ENCODE measurements around the gene OTOP3. TPM values are rescaled to one million over a fixed set of nuclear protein-coding genes. Genes with fewer than 3 reads are reported as not detected.

OTOP3 gene
- polyA plus RNA-seq, 1 donor (not counting 4 experiments of a cell fraction or from before 2014, with no cell fraction given), result 0.03 TPM

GRCh38 chr17:74977802-74978201 is 42.1 kb downstream of the OTOP3 start:
- dilution Hi-C loops (cut with MboI; ENCODE audit: extremely low pct_ligation_motif_present, low sequenced_read_pairs), result no loop called here

GRCh38 chr17:74978240-74978639 is 42.5 kb downstream of the OTOP3 start:
- no peaks in the 10 kb centered on the region for H4K20me1 ChIP-seq (ENCODE audit: control insufficient read depth, extremely low read depth, insufficient read depth, low read length)
- no peaks in the 10 kb centered on the region for H3K9me1 ChIP-seq (ENCODE audit: control insufficient read depth, extremely low read depth, insufficient read depth, low read length)
- H3K27ac ChIP-seq (ENCODE audit: control insufficient read depth, insufficient read depth, low read length), result no peak overlapping the region
- dilution Hi-C loops (cut with MboI; ENCODE audit: extremely low pct_ligation_motif_present, low sequenced_read_pairs), result no loop called here
- no peaks in the 10 kb centered on the region for H3K79me2 ChIP-seq (ENCODE audit: control insufficient read depth, insufficient read depth, low read length)
- no peak overlapping the region for H3K9ac ChIP-seq (ENCODE audit: control insufficient read depth, extremely low read depth, insufficient read depth, low read length)
- no peak for DNase-seq (ENCODE audit: low read depth, low spot score)
- H3K4me2 ChIP-seq (ENCODE audit: control insufficient read depth, extremely low read depth, insufficient read depth, low read depth, low read length), result no peak overlapping the region
- no peak overlapping the region for H3K4me3 ChIP-seq (ENCODE audit: control insufficient read depth in 2 of 3, extremely low read depth in 1 of 3, insufficient read depth in 2 of 3, low read depth in 1 of 3, low read length in 3 of 3)
- FAIRE-seq, result no peak
- peaks cover 17% of the 10 kb centered on the region for H3K4me1 ChIP-seq (ENCODE audit: control insufficient read depth, extremely low read depth, insufficient read depth, low read length)
- H3K36me3 ChIP-seq (ENCODE audit: control insufficient read depth in 2 of 2, extremely low read depth in 1 of 2, insufficient read depth in 2 of 2, low read length in 2 of 2), result no peaks in the 10 kb centered on the region
- H2AFZ ChIP-seq (ENCODE audit: control insufficient read depth, low read length), result no peak overlapping the region
- H3K9me3 ChIP-seq (ENCODE audit: control insufficient read depth, low read depth, low read length), result no peaks in the 10 kb centered on the region
- TF ChIP-seq EZH2 (IDR thresholded peaks at IDR 0.05; ENCODE audit: low read length) (no peak), CTCF (optimal IDR thresholded peaks at IDR 0.05 in 1 of 3, IDR thresholded peaks at IDR 0.05 in 1 of 3, conservative IDR thresholded peaks at IDR 0.05 in 1 of 3; ENCODE audit: extremely low read depth in 1 of 3, insufficient read depth in 2 of 3, low read length in 3 of 3) (no peak)
- peaks cover 11% of the 10 kb centered on the region for H3K27me3 ChIP-seq (ENCODE audit: control insufficient read depth, extremely low read depth, insufficient read depth, low read length)

More at GRCh38 chr17:74977802-74978201, 42.1 kb downstream of the OTOP3 start:
- H3K4me2 ChIP-seq (ENCODE audit: control insufficient read depth, extremely low read depth, insufficient read depth, low read depth, low read length), result no peak overlapping the region
- H3K4me3 ChIP-seq (ENCODE audit: control insufficient read depth in 2 of 3, extremely low read depth in 1 of 3, insufficient read depth in 2 of 3, low read depth in 1 of 3, low read length in 3 of 3), result no peak overlapping the region
- H4K20me1 ChIP-seq (ENCODE audit: control insufficient read depth, extremely low read depth, insufficient read depth, low read length), result no peaks in the 10 kb centered on the region
- no peaks in the 10 kb centered on the region for H3K9me1 ChIP-seq (ENCODE audit: control insufficient read depth, extremely low read depth, insufficient read depth, low read length)
- TF ChIP-seq EZH2 (IDR thresholded peaks at IDR 0.05; ENCODE audit: low read length) (no peak), CTCF (optimal IDR thresholded peaks at IDR 0.05 in 1 of 3, IDR thresholded peaks at IDR 0.05 in 1 of 3, conservative IDR thresholded peaks at IDR 0.05 in 1 of 3; ENCODE audit: extremely low read depth in 1 of 3, insufficient read depth in 2 of 3, low read length in 3 of 3) (no peak)
- no peak for DNase-seq (ENCODE audit: low read depth, low spot score)
- no peak overlapping the region for H2AFZ ChIP-seq (ENCODE audit: control insufficient read depth, low read length)
- no peaks in the 10 kb centered on the region for H3K79me2 ChIP-seq (ENCODE audit: control insufficient read depth, insufficient read depth, low read length)
- FAIRE-seq, result no peak
- H3K9me3 ChIP-seq (ENCODE audit: control insufficient read depth, low read depth, low read length), result no peaks in the 10 kb centered on the region
- no peak overlapping the region for H3K27ac ChIP-seq (ENCODE audit: control insufficient read depth, insufficient read depth, low read length)
- H3K4me1 ChIP-seq (ENCODE audit: control insufficient read depth, extremely low read depth, insufficient read depth, low read length), result peaks cover 18% of the 10 kb centered on the region
- peaks cover 15% of the 10 kb centered on the region for H3K27me3 ChIP-seq (ENCODE audit: control insufficient read depth, extremely low read depth, insufficient read depth, low read length)
- H3K9ac ChIP-seq (ENCODE audit: control insufficient read depth, extremely low read depth, insufficient read depth, low read length), result no peak overlapping the region
- no peaks in the 10 kb centered on the region for H3K36me3 ChIP-seq (ENCODE audit: control insufficient read depth in 2 of 2, extremely low read depth in 1 of 2, insufficient read depth in 2 of 2, low read length in 2 of 2)
